NCI-H1694 treated with DMSO at 0.1 percent for 48 hours (cell line): ENCODE measurements around the gene PCDH7.

Source experiments
- DNase-seq: peaks from one replicate; lab custom pipeline; 2025; lab: John Stamatoyannopoulos, UW

The PCDH7 gene

GRCh38 chr4:30727409-30727808, 7.2 kb downstream of the PCDH7 start:
- no peak for DNase-seq

DNA sequence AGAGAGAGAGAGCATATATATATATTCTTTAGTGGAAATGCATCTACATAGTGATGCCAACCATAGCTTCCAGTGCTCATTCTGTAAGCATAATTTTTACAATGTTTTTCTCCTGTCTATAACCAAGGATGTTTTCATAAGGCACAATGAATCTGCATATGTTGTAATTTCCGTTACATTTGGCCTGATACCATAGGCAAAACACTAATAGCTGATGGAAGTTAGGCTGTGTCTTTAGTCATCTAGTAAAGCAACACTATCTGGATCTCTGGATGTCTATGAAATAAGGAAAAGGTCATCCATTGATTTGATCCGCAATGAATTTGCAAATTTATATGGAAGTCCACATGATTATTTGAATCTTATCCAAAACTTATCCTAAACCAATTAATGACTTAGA, 8.1 kb downstream of the PCDH7 start:
- DNase-seq, result no peak

GRCh38 chr4:30743897-30744296, 23.7 kb downstream of the PCDH7 start:
- DNase-seq, result no peak

GRCh38 chr4:30744386-30744785, 24.2 kb downstream of the PCDH7 start:
- DNase-seq, result no peak

DNA sequence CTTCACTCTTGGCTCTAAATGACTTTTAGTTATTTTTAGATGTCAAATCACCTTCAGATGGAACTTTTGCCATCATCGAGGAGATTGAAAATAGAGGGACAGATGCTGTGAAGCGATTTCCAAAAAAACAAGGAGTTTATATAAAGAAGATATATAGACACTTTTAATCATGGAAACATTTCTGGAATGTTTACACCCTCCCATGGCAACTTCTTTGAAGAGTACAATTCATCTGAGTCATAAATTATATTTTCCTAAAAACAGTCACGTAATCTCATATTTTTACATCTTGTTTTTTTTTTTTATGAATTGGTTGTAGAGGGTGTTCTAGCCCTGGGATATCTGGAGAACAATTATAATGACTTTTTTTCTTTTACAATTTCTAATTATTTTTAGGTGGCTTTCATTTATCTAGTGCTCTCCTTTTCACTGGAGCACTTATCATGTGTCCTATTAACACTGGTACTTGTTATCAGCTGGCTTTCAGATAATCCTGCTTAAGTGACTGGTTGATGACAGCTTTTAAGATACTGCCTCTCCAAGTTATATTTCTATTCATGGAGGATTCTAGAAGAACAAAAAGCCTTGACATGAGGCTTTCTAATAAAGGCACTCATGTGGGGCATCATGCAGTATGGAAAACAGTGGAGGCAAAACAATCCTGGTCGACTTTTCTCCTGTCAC, 24.9 kb downstream of the PCDH7 start:
- no peak for DNase-seq

GRCh38 chr4:30746735-30747134, 26.6 kb downstream of the PCDH7 start:
- DNase-seq, result no peak

DNA sequence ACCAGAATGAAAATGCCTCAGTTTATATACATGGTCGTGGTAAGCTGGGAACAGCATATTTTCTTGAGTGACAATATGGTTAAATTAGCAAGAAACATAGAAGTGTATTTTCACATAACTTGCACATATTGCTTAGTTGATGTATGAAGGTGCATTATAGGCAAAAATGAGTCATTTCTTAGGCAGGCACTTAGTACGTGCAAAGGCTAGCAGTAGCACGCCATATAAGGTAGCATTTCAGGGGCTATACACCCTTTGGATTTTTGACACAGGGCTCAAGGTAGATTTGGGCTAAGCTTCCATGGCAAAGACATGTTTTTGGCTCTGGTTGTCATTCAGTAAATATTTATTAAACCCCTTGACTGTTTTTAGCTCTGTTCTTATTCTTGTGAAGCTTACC, 33.1 kb downstream of the PCDH7 start:
- no peak for DNase-seq

DNA sequence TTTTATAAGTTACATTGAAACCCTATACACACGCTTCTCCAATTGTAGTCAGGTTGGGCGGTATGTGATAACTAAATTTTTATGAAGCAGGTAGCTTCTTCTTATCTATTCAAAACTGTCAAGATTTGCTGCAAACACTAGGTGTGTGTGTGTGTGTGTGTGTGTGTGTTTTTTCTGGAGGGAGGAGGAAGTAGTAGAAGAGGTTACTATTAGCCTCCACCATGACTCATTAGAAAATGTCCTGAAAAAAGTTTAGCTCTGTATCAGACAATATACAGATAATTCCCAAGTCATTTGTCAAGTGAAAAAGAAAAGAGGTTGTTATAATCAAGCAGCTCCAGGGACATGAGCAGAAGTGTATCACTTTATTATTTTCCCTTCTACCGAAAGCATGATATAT, 33.9 kb downstream of the PCDH7 start:
- DNase-seq, result no peak

DNA sequence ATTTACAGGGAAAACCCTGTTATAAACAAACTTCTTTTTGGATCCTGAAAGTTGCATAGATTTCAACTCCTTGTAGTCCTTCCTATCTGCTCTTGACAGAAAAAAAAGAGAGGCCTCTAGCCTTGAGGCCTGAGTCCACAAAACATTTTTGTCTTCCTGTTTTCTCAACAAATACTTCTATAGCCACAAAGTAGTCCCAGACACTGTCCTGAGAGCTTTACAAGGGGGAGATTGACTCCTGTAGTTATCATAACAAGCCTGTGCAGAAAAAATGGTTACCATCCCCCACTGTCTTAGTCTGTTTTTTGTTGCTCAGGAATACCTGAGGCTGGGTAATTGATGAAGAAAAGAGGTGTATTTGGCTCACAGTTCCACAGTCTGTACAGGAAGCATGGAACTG, 35.2 kb downstream of the PCDH7 start:
- no peak for DNase-seq

GRCh38 chr4:30756553-30756952, 36.4 kb downstream of the PCDH7 start:
- no peak for DNase-seq

DNA sequence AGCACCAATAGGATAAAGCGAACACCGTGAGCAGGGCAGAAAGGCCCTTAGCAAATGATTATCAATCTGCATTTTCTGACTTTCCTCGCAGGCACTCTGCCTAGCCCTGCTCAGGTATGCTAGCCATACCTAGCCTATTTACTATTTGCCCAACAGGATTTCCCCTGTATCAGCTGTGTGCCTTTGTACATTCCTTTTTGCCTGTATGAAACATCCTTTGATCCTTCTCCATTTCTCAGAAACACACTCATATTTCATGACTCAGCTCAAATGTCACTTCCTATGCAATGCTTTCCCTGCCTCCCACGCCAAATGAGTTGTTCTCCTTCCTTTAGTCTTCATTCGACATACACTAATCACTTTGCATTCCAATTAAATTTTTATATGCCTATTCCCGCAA, 37.2 kb downstream of the PCDH7 start:
- no peak for DNase-seq

DNA sequence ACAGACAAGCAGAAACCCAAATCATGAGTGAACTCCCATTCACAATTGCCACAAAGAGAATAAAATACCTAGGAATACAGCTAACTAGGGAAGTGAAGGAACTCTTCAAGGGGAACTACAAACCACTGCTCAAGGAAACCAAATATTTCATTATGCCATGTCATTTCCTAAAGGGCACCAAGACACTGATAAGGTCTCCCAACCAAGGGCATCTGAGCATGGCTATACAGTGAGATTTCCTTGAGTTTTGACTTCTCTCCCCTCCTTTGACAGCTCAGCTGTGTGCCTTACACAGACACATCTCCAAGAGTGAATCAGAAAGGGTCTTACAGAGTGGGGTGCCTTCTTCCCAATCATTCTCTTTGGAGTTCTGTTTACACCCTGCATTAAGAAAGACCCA, 40.4 kb downstream of the PCDH7 start:
- DNase-seq, result no peak

DNA sequence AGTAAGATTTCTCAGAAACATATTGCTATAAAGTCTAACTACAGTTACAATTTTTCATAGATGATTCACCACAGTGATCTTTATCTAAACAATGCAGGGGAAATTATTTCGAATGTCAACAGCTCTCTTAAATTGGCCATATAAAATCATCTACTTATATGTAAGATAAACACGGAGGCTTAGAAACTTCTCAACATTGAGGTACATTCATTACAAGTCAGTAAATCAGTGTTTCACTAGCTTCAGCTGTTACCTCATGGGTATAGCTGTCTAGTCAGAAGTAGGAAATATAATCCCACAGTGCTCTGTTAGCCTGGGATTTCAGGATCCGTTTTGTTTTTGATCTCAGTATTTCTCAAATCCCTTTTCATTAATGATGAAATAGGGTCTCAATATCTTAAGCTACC, 43.2 kb downstream of the PCDH7 start:
- no peak for DNase-seq

- DNase-seq, result no peak
These were observed 44.9 kb downstream of the PCDH7 start for GRCh38 chr4:30765022-30765421.

- no peak for DNase-seq
These were observed 47.1 kb downstream of the PCDH7 start for GRCh38 chr4:30767147-30767845.

GRCh38 chr4:30768277-30768676, 48.1 kb downstream of the PCDH7 start:
- DNase-seq, result no peak

DNA sequence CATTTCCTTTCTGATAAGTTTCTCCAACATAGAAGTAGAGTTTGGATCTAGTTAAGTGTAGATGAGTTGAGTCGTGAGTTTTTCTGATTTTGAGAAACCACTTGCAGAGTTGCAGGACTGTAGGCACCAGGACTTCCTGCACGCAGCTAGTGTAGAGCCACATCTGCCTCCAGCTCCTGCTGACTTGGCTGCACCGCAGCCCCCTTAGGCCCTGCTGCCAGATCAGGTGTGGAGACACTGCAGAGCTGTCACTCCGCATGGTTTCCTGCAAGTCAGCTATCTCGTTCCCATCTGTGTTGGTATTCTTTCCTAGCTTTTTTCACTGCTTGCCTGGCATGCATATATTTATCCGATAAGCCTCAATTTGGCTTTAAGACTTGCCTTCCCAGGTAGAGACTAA, 48.9 kb downstream of the PCDH7 start:
- no peak for DNase-seq

GRCh38 chr4:30770049-30770549, 49.9 kb downstream of the PCDH7 start:
- DNase-seq, result no peak

DNA sequence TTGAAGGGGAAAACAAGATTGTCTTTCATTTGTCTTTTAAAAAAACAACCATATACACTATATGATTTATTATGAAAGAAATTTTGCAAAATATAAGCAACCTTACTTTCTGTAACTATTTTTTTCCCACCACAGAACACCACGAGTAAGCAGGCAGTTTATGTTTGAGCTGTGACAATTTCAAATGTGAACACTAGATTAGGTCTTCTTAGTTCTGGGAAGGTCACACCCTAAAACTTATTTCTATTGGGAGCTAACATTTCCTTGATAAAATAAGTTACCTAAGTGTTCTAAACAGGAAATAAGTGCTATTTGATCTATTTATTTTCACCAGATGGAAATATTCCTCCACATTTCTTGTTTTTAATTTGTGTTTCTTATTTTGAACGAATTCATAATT, 50.6 kb downstream of the PCDH7 start:
- no peak for DNase-seq

- no peak for DNase-seq
These were observed 56.3 kb downstream of the PCDH7 start for GRCh38 chr4:30776451-30776850.

GRCh38 chr4:30776921-30777415, 56.8 kb downstream of the PCDH7 start:
- no peak for DNase-seq
